GM18502 (cell line): ENCODE results near the gene TM9SF1.
A peak's percentile ranks its signal among the peaks of the same experiment; 100 is the strongest.

Source experiments
- ATAC-seq: cut with Tn5 transposase; IDR thresholded peaks from one replicate; pipeline ENCODE4 v1.9.1; 2021; ENCODE audit warnings: mild to moderate bottlenecking; ENCODE audit not compliant: unreplicated experiment, poor library complexity

The TM9SF1 gene

GRCh38 chr14:24159777-24160498 lies 35.3 kb downstream of the TM9SF1 start:
- no peak for ATAC-seq

GRCh38 chr14:24157331-24157730 lies 37.9 kb downstream of the TM9SF1 start:
- ATAC-seq: no peak

GRCh38 chr14:24156840-24157239 lies 38.4 kb downstream of the TM9SF1 start:
- no peak for ATAC-seq

GRCh38 chr14:24155100-24155499 lies 40.1 kb downstream of the TM9SF1 start:
- no peak for ATAC-seq

GRCh38 chr14:24151404-24152080 lies 43.7 kb downstream of the TM9SF1 start:
- no peak for ATAC-seq

GRCh38 chr14:24150993-24151392 lies 44.2 kb downstream of the TM9SF1 start:
- no peak for ATAC-seq

- no peak for ATAC-seq
These were observed 44.7 kb downstream of the TM9SF1 start for GRCh38 chr14:24150567-24150966.

- no peak for ATAC-seq
These were observed 45.2 kb downstream of the TM9SF1 start for GRCh38 chr14:24150061-24150460.

GRCh38 chr14:24149302-24149969 lies 45.8 kb downstream of the TM9SF1 start:
- no peak for ATAC-seq

- ATAC-seq: no peak
These were observed 47.3 kb downstream of the TM9SF1 start for GRCh38 chr14:24147761-24148428.

- ATAC-seq: peak; percentile 86
These were observed 48.1 kb downstream of the TM9SF1 start, which contains the start of gene RNF31 for GRCh38 chr14:24146978-24147760. Gene RNF31, plus strand, starts transcription at chr14:24147498. Its CDS starts 201 bp downstream, at chr14:24147699.

- ATAC-seq: peak; percentile 66
These were observed 48.7 kb downstream of the TM9SF1 start, which contains the start of gene PSME2 for GRCh38 chr14:24146453-24146977. Gene PSME2, minus strand, starts transcription at chr14:24146610. Its CDS starts 29 bp downstream, at chr14:24146581.

GRCh38 chr14:24145690-24146452 lies 49.4 kb downstream of the TM9SF1 start:
- ATAC-seq: no peak

GRCh38 chr14:24145219-24145618 lies 50.0 kb downstream of the TM9SF1 start:
- ATAC-seq: no peak

- no peak for ATAC-seq
These were observed 50.8 kb downstream of the TM9SF1 start for GRCh38 chr14:24144451-24144850.

GRCh38 chr14:24143511-24143910 lies 51.7 kb downstream of the TM9SF1 start:
- ATAC-seq: no peak

- ATAC-seq: peak; percentile 90
These were observed 54.0 kb downstream of the TM9SF1 start, which contains the start of gene EMC9 for GRCh38 chr14:24141097-24141880. Gene EMC9, minus strand, starts transcription at chr14:24141591. Its CDS starts 287 bp downstream, at chr14:24141304.
